WI38 (cell line): ENCODE data around the gene HTR1D.
"Not testable (repeated sequence)": the region's sequence is repeated elsewhere in the genome, so short reads cannot be mapped to it uniquely, and the experiment has no call there.

Experiments
- H3K4me3 ChIP-seq: 2 replicates; pipeline ENCODE4 v1.5.1; 2011; ENCODE audit warnings: low read depth, mild to moderate bottlenecking, control low read depth, low read length
- TF ChIP-seq, protein P1 (sequence below): IDR thresholded peaks from 2 replicates; pipeline ENCODE4 v1.5.1; 2012; ENCODE audit warnings: low read depth, mild to moderate bottlenecking, control low read depth, low read length

The HTR1D gene

GRCh38 chr1:23191199-23191598, 26.1 kb downstream of the HTR1D start:
- no peak overlapping the region for H3K4me3 ChIP-seq
- TF ChIP-seq, protein P1, sequence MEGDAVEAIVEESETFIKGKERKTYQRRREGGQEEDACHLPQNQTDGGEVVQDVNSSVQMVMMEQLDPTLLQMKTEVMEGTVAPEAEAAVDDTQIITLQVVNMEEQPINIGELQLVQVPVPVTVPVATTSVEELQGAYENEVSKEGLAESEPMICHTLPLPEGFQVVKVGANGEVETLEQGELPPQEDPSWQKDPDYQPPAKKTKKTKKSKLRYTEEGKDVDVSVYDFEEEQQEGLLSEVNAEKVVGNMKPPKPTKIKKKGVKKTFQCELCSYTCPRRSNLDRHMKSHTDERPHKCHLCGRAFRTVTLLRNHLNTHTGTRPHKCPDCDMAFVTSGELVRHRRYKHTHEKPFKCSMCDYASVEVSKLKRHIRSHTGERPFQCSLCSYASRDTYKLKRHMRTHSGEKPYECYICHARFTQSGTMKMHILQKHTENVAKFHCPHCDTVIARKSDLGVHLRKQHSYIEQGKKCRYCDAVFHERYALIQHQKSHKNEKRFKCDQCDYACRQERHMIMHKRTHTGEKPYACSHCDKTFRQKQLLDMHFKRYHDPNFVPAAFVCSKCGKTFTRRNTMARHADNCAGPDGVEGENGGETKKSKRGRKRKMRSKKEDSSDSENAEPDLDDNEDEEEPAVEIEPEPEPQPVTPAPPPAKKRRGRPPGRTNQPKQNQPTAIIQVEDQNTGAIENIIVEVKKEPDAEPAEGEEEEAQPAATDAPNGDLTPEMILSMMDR = no peak

GRCh38 chr1:23188936-23189452, 28.3 kb downstream of the HTR1D start:
- H3K4me3 ChIP-seq = not testable (repeated sequence)

- TF ChIP-seq, protein P1 = no peak
- no peak overlapping the region for H3K4me3 ChIP-seq
Measured at GRCh38 chr1:23188434-23188884, 28.8 kb downstream of the HTR1D start.

- H3K4me3 ChIP-seq = no peak overlapping the region
- TF ChIP-seq, protein P1 = no peak
Measured at GRCh38 chr1:23187637-23188036, 29.7 kb downstream of the HTR1D start.

DNA sequence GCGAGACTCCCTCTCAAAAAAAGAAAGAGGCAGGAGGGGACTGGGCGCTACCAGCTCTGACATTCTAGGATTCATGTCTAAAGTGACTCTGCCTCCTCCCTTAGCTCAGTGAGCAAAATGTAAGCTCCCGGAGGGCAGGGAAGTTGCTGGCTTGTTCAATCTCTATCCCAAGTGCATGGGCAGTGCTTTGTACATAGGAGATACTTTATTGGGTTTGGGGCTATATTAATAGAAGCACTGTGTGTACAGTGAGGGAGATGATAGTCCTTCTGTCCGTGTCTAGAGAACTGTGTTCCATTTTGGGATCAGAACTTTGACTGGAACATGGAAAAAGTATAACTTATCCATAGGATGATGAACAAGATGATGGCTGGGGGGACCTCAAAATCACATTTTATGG, 31.9 kb downstream of the HTR1D start:
- H3K4me3 ChIP-seq = no peak overlapping the region
- TF ChIP-seq, protein P1 = no peak

GRCh38 chr1:23184212-23184934, 32.9 kb downstream of the HTR1D start:
- H3K4me3 ChIP-seq = peak overlapping the region; percentile 42

GRCh38 chr1:23179862-23180261, 37.4 kb downstream of the HTR1D start:
- H3K4me3 ChIP-seq = no peak overlapping the region
- TF ChIP-seq, protein P1 = no peak

More at GRCh38 chr1:23184212-23184934, 32.9 kb downstream of the HTR1D start:
- TF ChIP-seq, protein P1 = peak; percentile 51

- TF ChIP-seq, protein P1 = peak; percentile 16; the same call in 1 of the 2 replicates
- H3K4me3 ChIP-seq = no peak overlapping the region
Measured at GRCh38 chr1:23178950-23179349, 38.4 kb downstream of the HTR1D start.
